Glomerular visceral epithelial cell (primary cell): ENCODE results near the gene NADK2.
A peak's percentile ranks its signal among the peaks of the same experiment; 100 is the strongest.

Experiments
- DNase-seq: peaks from one replicate; pipeline ENCODE4 v3.0.0-alpha.2; 2016; ENCODE audit errors: extremely low spot score

The NADK2 gene

DNA sequence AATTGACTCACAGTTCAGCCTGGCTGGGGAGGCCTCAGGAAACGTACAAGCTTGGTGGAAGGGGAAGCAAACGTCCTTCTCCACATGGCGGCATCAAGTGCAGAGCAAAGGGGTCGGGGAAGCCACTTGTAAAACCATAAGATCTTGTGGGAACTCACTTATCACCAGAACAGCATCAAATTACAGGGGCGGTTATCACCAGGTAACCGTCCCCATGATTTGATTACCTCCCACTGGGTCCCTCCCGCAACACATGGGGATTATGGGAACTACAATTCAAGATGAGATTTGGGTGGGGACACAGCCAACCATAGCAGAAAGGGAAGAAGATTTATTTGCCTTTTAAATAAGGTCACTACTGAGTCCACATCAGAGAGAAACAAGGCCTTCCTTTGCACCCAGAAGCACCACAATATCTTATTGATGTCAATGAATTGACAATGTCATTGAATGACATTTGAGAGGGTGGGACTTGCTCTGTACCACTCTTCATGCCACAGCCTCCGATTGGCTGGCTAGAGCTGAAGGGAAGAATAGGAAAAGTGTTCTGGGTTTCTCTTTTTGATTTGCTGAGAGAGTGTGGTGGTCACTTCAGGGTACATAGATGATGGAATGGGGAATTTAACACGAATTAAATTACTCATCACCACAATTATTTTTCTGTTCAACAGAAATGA lies 78.8 kb downstream of the NADK2 start:
- DNase-seq = no peak

DNA sequence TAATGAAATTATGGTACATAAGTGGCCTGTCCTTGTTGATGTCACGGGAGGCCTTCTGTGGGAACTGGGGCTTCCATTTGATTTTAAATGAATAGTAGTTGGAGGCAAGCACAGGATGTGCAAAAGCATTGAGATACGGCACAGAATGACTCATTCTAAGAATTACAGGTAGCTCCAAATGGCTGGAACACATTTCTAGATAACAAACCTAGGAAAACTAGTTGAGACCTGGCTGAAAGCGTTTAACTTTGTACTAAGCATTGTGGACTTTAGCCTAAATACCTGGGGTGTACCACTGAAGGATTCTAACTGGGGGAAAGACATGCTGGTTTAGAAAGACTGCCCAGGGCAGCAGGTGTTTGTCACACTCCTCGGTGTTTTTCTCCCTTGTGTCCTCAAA lies 80.4 kb downstream of the NADK2 start:
- DNase-seq = no peak

DNA sequence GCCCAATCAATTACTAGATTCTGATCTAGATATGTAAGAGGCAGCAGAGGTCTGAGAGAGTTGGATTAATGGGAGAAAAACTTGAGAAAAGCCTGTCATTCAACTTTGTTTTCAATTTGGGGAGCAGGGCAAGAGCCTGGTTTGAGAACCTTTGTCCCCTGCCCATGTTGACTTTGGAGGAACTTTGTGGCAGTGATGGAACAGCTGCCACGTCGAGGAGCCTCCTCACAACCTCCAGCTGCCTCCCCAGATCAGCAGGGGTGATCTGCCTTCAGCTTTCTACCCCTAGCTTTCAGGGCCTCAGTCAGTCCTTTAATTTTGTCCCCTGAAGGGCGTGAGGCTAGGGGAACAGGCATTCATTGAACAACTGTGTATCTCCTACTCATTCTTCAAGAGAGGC lies 81.1 kb downstream of the NADK2 start:
- DNase-seq = no peak

DNA sequence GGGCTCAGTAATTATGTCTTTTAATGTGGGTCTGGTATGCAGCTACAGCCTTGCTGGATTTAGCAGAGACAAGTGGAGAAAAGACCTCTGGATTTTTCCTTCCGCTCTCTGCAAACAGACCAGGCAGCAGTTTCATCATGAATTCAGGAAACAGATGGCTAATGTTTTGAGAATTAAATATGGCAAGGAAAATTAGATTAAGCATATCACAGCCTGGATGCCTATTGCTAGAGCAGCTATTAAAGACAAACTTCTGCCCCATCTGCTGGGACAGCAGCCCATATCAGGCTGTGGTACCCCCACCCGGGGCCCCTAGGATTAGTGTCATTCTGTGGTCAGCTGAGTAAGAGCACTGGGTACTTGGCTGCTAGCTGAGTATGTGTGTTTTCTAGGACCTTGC lies 83.6 kb downstream of the NADK2 start:
- no peak for DNase-seq

DNA sequence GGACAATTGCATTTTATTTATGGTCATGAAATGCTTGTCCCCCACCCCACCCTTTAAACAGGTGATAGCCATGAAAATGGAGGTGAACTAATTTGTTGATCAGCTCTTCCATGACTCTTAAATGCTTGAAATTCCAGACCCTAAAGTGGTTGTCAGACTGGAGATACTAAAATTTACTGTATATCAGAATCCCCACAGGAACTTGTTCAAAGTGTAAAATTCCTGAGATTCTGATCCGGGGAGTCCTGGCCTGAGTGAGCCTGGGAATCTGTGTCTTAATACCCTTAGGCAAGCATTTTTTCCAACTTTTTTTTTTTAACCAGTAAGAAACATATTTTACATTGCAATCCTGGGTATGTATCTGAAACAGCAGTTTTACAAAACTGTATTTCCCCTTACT lies 85.1 kb downstream of the NADK2 start:
- DNase-seq = peak; percentile 20

DNA sequence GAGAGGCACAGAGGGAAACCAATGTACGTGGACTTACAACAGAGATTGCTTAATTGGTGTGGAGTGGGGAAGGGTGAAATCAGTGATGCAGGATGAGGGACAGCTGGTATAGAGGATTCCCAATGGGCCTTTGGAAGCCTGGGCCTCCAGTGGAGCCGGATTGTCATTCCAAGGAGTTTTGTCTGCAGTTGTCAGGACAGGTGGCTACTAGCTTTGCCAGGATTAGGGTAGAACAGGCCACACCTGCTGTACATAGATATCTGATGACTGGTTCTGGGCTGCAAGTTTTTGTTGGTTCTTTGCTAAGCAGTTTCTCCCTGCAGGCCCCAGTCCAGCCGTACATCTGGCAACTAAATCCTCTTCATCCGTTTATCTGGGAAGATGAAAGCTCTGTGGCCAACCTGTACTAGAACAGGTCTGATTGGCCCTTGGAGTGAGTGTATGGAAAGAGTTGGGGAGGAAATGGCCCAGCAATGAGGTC lies 85.6 kb downstream of the NADK2 start:
- DNase-seq = peak; percentile 29

- no peak for DNase-seq
Observed at GRCh38 chr5:36155291-36155690, 86.4 kb downstream of the NADK2 start.

- no peak for DNase-seq
Observed at GRCh38 chr5:36153726-36154125, 88.0 kb downstream of the NADK2 start.

GRCh38 chr5:36153298-36153677 lies 88.4 kb downstream of the NADK2 start:
- no peak for DNase-seq

DNA sequence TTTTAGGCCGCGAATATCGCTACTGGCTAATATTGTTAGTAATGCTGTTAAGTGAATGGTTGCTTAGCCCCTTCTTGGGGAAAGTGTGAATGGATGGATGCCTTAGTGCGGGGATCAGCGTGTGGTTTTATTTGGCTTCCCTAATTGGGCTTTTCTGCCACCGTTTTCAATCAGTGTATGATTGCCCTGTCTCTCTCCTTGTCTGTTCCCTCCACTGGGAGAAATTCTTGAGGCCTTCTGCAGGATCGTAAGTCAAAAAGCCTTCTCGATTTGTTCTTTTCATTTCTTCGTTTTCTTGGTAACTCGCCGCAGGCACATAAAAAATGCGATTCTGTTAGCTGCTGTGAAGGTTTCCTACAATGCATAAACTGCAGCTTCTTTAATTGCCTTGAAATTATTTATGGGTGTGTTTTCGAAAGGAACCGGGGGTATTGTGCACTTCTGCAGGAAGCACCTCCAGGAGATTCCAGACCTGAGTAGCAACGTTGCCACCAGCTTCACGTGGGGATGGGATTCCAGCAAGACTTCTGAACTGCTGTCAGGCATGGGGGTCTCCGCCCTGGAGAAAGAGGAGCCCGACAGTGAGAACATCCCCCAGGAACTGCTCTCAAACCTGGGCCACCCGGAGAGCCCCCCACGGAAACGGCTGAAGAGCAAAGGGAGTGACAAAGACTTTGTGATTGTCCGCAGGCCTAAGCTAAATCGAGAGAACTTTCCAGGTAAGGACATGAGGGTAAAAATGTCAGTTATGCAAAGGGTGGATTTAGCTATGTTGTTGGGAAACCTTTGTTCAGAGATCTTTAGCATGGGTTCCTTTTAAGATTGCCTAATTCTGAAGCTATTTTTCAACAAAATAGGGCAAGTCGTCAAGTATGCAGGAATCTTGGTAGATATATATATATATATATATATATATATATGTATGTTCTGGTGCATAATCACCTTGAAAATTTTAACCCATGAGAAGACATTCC lies 89.1 kb downstream of the NADK2 start:
- peak; percentile 22 for DNase-seq

DNA sequence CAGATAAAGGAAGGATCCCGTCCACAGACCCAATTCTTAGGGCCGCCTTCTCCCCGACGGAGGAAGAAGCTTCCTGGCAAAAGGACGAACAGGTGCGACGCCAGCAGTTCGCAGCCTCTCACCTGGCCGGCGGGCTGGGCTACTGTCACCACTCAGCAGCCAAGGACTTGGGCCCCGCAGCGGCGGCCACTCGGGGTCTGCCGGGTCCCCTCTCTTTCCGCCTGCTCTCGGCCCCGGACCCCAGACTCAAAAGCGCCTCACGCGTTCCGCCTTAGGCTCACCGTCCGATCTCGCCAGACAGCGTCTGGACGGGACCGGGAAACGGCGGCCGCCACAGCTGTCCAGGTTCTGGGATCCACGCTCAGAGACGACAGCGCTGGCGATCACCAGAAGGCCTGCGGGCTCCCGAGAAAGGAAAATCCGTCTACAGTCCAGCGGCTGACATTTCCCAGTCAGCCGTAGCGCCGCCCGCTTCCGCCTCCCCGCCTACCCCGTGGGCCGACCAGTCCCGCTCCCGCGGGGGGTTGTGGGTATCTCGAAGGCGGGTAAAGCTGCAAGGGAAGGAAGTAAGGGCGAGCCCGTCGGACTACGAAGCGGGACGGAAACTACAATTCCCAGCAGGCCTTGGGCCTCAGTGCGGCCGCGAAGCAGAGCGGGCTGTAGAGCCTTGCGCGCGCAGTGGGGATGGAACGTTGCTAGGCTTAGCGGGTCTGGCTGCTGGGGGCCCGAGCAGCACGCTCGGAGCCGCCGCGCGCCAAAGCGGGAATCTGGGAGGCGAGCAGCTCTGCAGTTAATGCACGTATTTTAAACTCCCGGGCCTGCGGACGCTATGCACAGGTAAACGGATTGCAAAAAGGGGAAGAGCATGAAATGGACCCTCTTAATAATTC lies 90.0 kb downstream of the NADK2 start, which contains the start of the genes LMBRD2 and SKP2:
TSS of gene LMBRD2 (minus strand) at position 454 of the 890 bp plus-strand sequence. CDS start 8,538 bp downstream, outside the sequence.
TSS of gene SKP2 (plus strand) at position 678 of the 890 bp plus-strand sequence. CDS start at position 830, 152 bp downstream.
- DNase-seq = peak; percentile 98

- DNase-seq = peak; percentile 50
Observed at GRCh38 chr5:36150676-36151433, 90.9 kb downstream of the NADK2 start.

DNA sequence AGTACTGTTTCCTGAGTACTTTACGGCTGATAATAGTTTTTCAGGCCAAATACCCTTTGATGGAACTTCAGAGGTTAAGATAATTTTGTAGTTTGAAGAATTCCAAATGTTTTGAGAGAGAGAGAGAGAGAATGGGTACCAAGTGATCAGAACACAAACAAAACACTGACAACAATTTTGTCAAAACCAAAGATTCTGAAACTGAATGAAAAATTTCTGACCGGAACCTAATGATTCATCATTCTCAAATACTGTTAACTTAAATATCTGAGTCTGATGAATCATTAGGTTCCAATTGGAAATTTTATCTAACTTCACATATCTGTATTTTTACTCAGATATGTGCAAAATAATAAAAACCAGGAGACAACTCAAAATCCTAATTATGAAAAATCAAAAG lies 94.0 kb downstream of the NADK2 start:
- no peak for DNase-seq

- no peak for DNase-seq
Observed at GRCh38 chr5:36146390-36146789, 95.3 kb downstream of the NADK2 start.

DNA sequence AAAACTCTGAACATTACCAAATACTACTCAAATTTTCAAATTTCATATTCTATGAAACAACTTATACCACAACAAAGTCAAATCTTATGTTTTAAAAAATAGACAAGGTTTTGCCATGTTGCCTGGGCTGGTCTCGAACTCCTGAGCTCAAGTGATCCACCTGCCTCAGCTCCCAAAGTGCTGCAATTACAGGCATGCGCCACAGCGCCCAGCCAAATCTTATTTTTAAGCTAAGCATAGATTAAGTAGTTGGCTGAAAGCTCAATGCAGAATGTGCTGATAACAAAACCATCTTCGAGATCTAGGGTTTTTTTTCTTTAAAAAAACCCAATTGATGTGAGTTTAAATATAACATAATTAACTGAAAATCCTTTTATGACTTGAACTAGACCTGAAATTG lies 96.4 kb downstream of the NADK2 start:
- no peak for DNase-seq
